WTC11 (cell line): ENCODE measurements around the gene LYZL2. TPM values are rescaled to one million over a fixed set of nuclear protein-coding genes. Genes with fewer than 3 reads are reported as not detected.
A peak's percentile ranks its signal among the peaks of the same experiment; 100 is the strongest.

Experiments
- ATAC-seq: fragments of 200-7000 bp; cut with Tn5 transposase; 2 replicates; pipeline ENCODE4 v1.10.0; 2021; ENCODE audit warnings: mild to moderate bottlenecking, moderate library complexity
- CTCF ChIA-PET: fragments of 300-600 bp; sonication (Branson Sonifier 250); formaldehyde crosslinking; loops from one replicate; lab custom pipeline; 2021; ENCODE audit warnings: antibody characterized with exemption; lab: Charles Lee
- POLR2A ChIA-PET: fragments of 350-600 bp; sonication (Branson Sonifier 250); formaldehyde crosslinking; loops from one replicate; lab custom pipeline; 2021; ENCODE audit warnings: antibody characterized with exemption; lab: Charles Lee
- DNase-seq: peaks from one replicate; pipeline ENCODE4 v3.0.0; 2021; ENCODE audit warnings: low spot score
- H3K27ac Mint-ChIP-seq: 2 replicates; pipeline ENCODE4 v1.8.0; 2021; ENCODE audit warnings: mixed read lengths
- H3K27me3 Mint-ChIP-seq: 2 replicates; pipeline ENCODE4 v1.8.0; 2021; ENCODE audit warnings: low read depth, mild to moderate bottlenecking, moderate library complexity, mixed read lengths
- H3K36me3 Mint-ChIP-seq: 2 replicates; pipeline ENCODE4 v1.8.0; 2021; ENCODE audit warnings: mixed read lengths
- H3K4me1 Mint-ChIP-seq: 2 replicates; pipeline ENCODE4 v1.8.0; 2022; ENCODE audit warnings: mixed read lengths
- H3K4me3 Mint-ChIP-seq: 2 replicates; pipeline ENCODE4 v1.8.0; 2021; ENCODE audit warnings: mild to moderate bottlenecking, moderate library complexity, mixed read lengths
- H3K9me3 Mint-ChIP-seq: 2 replicates; pipeline ENCODE4 v1.8.0; 2021; ENCODE audit warnings: mixed read lengths
- CTCF ChIP-seq: fragments of 200-600 bp; IDR thresholded peaks from 2 replicates; pipeline ENCODE4 v1.8.0; 2022; ENCODE audit warnings: antibody characterized with exemption
- E2F4 ChIP-seq: sonication (generic); formaldehyde crosslinking; IDR thresholded peaks from 2 replicates; pipeline ENCODE4 v1.8.1; 2022; ENCODE audit warnings: low read depth, mild to moderate bottlenecking, moderate library complexity, missing genetic modification reagents, borderline replicate concordance
- FOXP1 ChIP-seq: sonication (generic); formaldehyde crosslinking; IDR thresholded peaks from 2 replicates; pipeline ENCODE4 v1.8.0; 2022; ENCODE audit warnings: missing genetic modification reagents, mild to moderate bottlenecking, moderate library complexity, borderline replicate concordance
- GTF2I ChIP-seq: fragments of 250-450 bp; sonication (Bioruptor Pico); conservative IDR thresholded peaks from 2 replicates; pipeline ENCODE4 v1.4.0; 2021; ENCODE audit warnings: mild to moderate bottlenecking
- IRF1 ChIP-seq: sonication (generic); formaldehyde crosslinking; IDR thresholded peaks from 2 replicates; pipeline ENCODE4 v1.8.0; 2023; ENCODE audit warnings: missing genetic modification reagents
- MXD4 ChIP-seq: fragments of 250-450 bp; sonication (Bioruptor Pico); IDR thresholded peaks from 2 replicates; pipeline ENCODE4 v1.8.0; 2021; ENCODE audit warnings: mild to moderate bottlenecking, moderate library complexity, borderline replicate concordance
- MYBL2 ChIP-seq: sonication (generic); formaldehyde crosslinking; IDR thresholded peaks from 2 replicates; pipeline ENCODE4 v1.8.1; 2023; ENCODE audit warnings: mild to moderate bottlenecking, moderate library complexity, missing genetic modification reagents
- NFYB ChIP-seq: sonication (generic); formaldehyde crosslinking; conservative IDR thresholded peaks from 2 replicates; pipeline ENCODE4 v1.8.0; 2022; ENCODE audit warnings: low read depth, missing genetic modification reagents
- NR1H2 ChIP-seq: sonication (generic); formaldehyde crosslinking; IDR thresholded peaks from 2 replicates; pipeline ENCODE4 v1.9.0; 2021; ENCODE audit warnings: mild to moderate bottlenecking, moderate library complexity, missing genetic modification reagents
- OVOL2 ChIP-seq: fragments of 250-450 bp; sonication (Bioruptor Pico); IDR thresholded peaks from 2 replicates; pipeline ENCODE4 v1.9.0; 2021; ENCODE audit warnings: mild to moderate bottlenecking, borderline replicate concordance
- SP1 ChIP-seq: sonication (generic); formaldehyde crosslinking; conservative IDR thresholded peaks from 2 replicates; pipeline ENCODE4 v1.8.1; 2022; ENCODE audit warnings: missing genetic modification reagents
- TCF7 ChIP-seq: sonication (generic); formaldehyde crosslinking; IDR thresholded peaks from 2 replicates; pipeline ENCODE4 v1.8.0; 2022; ENCODE audit warnings: mild to moderate bottlenecking, low read depth, missing genetic modification reagents, moderate library complexity
- TP53 ChIP-seq: sonication (generic); formaldehyde crosslinking; IDR thresholded peaks from 2 replicates; pipeline ENCODE4 v1.8.1; 2023; ENCODE audit warnings: mild to moderate bottlenecking, missing genetic modification reagents
- ZBTB21 ChIP-seq: sonication (generic); formaldehyde crosslinking; IDR thresholded peaks from 2 replicates; pipeline ENCODE4 v1.8.1; 2023; ENCODE audit warnings: mild to moderate bottlenecking, missing genetic modification reagents, borderline replicate concordance
- ZNF121 ChIP-seq: sonication (generic); formaldehyde crosslinking; IDR thresholded peaks from 2 replicates; pipeline ENCODE4 v1.8.0; 2023; ENCODE audit warnings: missing genetic modification reagents
- ZNF317 ChIP-seq: sonication (generic); formaldehyde crosslinking; IDR thresholded peaks from 2 replicates; pipeline ENCODE4 v1.8.1; 2023; ENCODE audit warnings: low read depth, mild to moderate bottlenecking, moderate library complexity, missing genetic modification reagents, borderline replicate concordance
- ZNF396 ChIP-seq: fragments of 250-450 bp; sonication (Bioruptor Pico); IDR thresholded peaks from 2 replicates; pipeline ENCODE4 v1.8.0; 2021; ENCODE audit warnings: mild to moderate bottlenecking, moderate library complexity, borderline replicate concordance
- ZNF416 ChIP-seq: fragments of 250-450 bp; sonication (Bioruptor Pico); IDR thresholded peaks from 2 replicates; pipeline ENCODE4 v1.9.0; 2021; ENCODE audit warnings: mild to moderate bottlenecking, inconsistent platforms
- ZNF425 ChIP-seq: fragments of 250-450 bp; sonication (Bioruptor Pico); conservative IDR thresholded peaks from 2 replicates; pipeline ENCODE4 v1.9.0; 2021; ENCODE audit warnings: mild to moderate bottlenecking
- total RNA-seq: library from RNA; stranded (reverse); gene quantifications from 3 replicates; pipeline ENCODE4 v1.2.3, GENCODE V29; 2021
- TF ChIP-seq, protein P1 (sequence below): sonication (generic); formaldehyde crosslinking; IDR thresholded peaks from 2 replicates; pipeline ENCODE4 v1.8.1; 2023; ENCODE audit warnings: mild to moderate bottlenecking, missing genetic modification reagents
- TF ChIP-seq, protein P2 (sequence below): sonication (generic); formaldehyde crosslinking; IDR thresholded peaks from 2 replicates; pipeline ENCODE4 v1.8.1; 2023; ENCODE audit warnings: mild to moderate bottlenecking, moderate library complexity, missing genetic modification reagents

Gene LYZL2
- total RNA-seq, 1 experiment from 2014 or later, result not detected

DNA sequence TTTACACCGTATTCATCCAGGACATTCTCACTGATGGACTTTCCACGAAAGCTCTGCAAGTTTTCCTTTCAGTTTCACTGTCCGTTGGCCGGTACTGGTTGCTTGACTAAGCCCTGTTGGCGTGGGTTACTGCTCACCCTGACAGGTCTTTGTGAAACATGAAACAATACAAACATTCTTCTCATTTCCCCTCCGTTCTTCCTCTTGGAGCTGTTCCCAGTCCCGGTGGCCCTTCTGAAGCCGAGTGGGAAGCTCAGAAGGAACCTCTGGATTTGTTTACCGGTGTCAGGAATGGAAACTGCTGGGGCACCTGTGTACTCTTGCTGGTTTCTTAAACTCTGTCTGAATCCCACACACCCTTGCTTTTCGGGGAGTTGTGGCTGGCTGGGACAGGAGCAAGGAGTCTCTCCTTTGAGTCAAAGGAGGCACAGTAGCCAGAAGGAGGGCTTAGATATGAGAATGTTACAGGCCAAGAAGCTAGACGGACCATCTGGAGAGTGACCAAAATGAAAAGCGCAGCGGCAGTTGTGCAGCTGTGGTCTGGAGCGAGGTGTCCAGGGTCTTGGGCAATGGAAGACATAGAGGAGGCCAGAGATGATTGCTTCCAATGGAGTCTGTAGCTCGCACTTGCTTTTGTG, 45.7 kb downstream of the LYZL2 start:
- ChIA-PET POLR2A (no interaction called here), CTCF (interaction anchor here (0.9 to 1.3 kb wide), 2 partner anchors 56 to 192 kb away, joined by 3 to 4 read pairs; no protein-coding TSS in a partner anchor)
- ATAC-seq, result no peak
- H3K9me3 Mint-ChIP-seq, result 0 out of 2 replicates have a peak, but pooled peaks cover 3% of the 10 kb centered on the region
- H3K4me3 Mint-ChIP-seq, result no peak overlapping the region
- H3K27ac Mint-ChIP-seq, result no peak overlapping the region
- TF ChIP-seq TCF7 (CRISPR knock-in tag), result no peak
- no peak for TF ChIP-seq ZNF121 (CRISPR knock-in tag)
- TF ChIP-seq GTF2I (CRISPR knock-in tag), result no peak
- no peak for TF ChIP-seq ZNF425 (CRISPR knock-in tag)
- no peak for TF ChIP-seq TP53 (CRISPR knock-in tag)
- no peak for TF ChIP-seq NR1H2
- TF ChIP-seq, protein P1, sequence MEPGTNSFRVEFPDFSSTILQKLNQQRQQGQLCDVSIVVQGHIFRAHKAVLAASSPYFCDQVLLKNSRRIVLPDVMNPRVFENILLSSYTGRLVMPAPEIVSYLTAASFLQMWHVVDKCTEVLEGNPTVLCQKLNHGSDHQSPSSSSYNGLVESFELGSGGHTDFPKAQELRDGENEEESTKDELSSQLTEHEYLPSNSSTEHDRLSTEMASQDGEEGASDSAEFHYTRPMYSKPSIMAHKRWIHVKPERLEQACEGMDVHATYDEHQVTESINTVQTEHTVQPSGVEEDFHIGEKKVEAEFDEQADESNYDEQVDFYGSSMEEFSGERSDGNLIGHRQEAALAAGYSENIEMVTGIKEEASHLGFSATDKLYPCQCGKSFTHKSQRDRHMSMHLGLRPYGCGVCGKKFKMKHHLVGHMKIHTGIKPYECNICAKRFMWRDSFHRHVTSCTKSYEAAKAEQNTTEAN (CRISPR knock-in tag), result no peak
- TF ChIP-seq ZBTB21, result no peak
- TF ChIP-seq IRF1, result no peak
- TF ChIP-seq MYBL2 (CRISPR knock-in tag), result no peak
- TF ChIP-seq ZNF396, result no peak
- no peak for TF ChIP-seq OVOL2 (CRISPR knock-in tag)
- H3K4me1 Mint-ChIP-seq, result peaks cover 30% of the 10 kb centered on the region
- H3K36me3 Mint-ChIP-seq, result no peaks in the 10 kb centered on the region
- H3K27me3 Mint-ChIP-seq, result no peaks in the 10 kb centered on the region
- DNase-seq, result no peak

GRCh38 chr10:30581779-30582380, 47.7 kb downstream of the LYZL2 start:
- H3K27me3 Mint-ChIP-seq, result no peaks in the 10 kb centered on the region
- TF ChIP-seq CTCF (peak; percentile 76), ZNF416 (CRISPR knock-in tag) (no peak)
- peaks cover 21% of the 10 kb centered on the region for H3K4me1 Mint-ChIP-seq
- no peaks in the 10 kb centered on the region for H3K36me3 Mint-ChIP-seq
- ChIA-PET CTCF (interaction anchor here (0.6 to 3.2 kb wide), 43 partner anchors 11 to 466 kb away, joined by 3 to 56 read pairs (median 5); partner anchors contain the start of gene MAP3K8), POLR2A (no interaction called here)
- no peak overlapping the region for H3K4me3 Mint-ChIP-seq
- no peak overlapping the region for H3K27ac Mint-ChIP-seq
- DNase-seq (peak; percentile 26), ATAC-seq (peak; percentile 67; the same call in 1 of the 2 replicates)
- 0 out of 2 replicates have a peak, but pooled peaks cover 3% of the 10 kb centered on the region for H3K9me3 Mint-ChIP-seq

- CTCF ChIA-PET, result interaction anchor here (0.6 to 3.2 kb wide), 20 partner anchors 12 to 273 kb away, joined by 3 to 56 read pairs (median 6); partner anchors contain the start of gene MAP3K8
Measured at GRCh38 chr10:30580676-30581075, 48.9 kb downstream of the LYZL2 start.

More at GRCh38 chr10:30580676-30581075, 48.9 kb downstream of the LYZL2 start:
- Mint-ChIP-seq H3K27me3 (no peaks in the 10 kb centered on the region), H3K4me1 (peaks cover 29% of the 10 kb centered on the region), H3K9me3 (no peaks in the 10 kb centered on the region), H3K4me3 (no peak overlapping the region), H3K36me3 (no peaks in the 10 kb centered on the region), H3K27ac (no peak overlapping the region)
- TF ChIP-seq, protein P2, sequence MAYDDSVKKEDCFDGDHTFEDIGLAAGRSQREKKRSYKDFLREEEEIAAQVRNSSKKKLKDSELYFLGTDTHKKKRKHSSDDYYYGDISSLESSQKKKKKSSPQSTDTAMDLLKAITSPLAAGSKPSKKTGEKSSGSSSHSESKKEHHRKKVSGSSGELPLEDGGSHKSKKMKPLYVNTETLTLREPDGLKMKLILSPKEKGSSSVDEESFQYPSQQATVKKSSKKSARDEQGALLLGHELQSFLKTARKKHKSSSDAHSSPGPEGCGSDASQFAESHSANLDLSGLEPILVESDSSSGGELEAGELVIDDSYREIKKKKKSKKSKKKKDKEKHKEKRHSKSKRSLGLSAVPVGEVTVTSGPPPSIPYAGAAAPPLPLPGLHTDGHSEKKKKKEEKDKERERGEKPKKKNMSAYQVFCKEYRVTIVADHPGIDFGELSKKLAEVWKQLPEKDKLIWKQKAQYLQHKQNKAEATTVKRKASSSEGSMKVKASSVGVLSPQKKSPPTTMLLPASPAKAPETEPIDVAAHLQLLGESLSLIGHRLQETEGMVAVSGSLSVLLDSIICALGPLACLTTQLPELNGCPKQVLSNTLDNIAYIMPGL, result no peak
- TF ChIP-seq MXD4 (CRISPR knock-in tag) (no peak), SP1 (CRISPR knock-in tag) (no peak), ZNF317 (CRISPR knock-in tag) (no peak), E2F4 (CRISPR knock-in tag) (no peak), FOXP1 (CRISPR knock-in tag) (no peak), NFYB (CRISPR knock-in tag) (no peak)
- POLR2A ChIA-PET, result interaction anchor here (0.6 kb wide), 1 partner anchor 22 kb away, joined by 3 read pairs; no protein-coding TSS in a partner anchor
- DNase-seq (no peak), ATAC-seq (no peak)
